Smooth muscle cell (in vitro differentiated cells): ENCODE results near the gene PDS5A. TPM values are rescaled to one million over a fixed set of nuclear protein-coding genes. Genes with fewer than 3 reads are reported as not detected.
"Not testable (repeated sequence)": the region's sequence is repeated elsewhere in the genome, so short reads cannot be mapped to it uniquely, and the experiment has no call there.

Source experiments
- DNase-seq: peaks from one replicate; lab custom pipeline; 2025; ENCODE audit not compliant: unreplicated experiment; lab: John Stamatoyannopoulos, UW
- H2AFZ ChIP-seq: fragments of 200-600 bp; sonication (generic); 2 replicates; pipeline ENCODE4 v1.6.0; 2016; ENCODE audit warnings: antibody characterized with exemption, low read depth, mild to moderate bottlenecking
- H3F3A ChIP-seq: fragments of 200-600 bp; sonication (generic); 2 replicates; pipeline ENCODE4 v1.6.0; 2017; ENCODE audit warnings: antibody characterized with exemption, low read depth
- H3K27ac ChIP-seq: fragments of 200-600 bp; sonication (generic); 2 replicates; pipeline ENCODE4 v1.5.1; 2016; ENCODE audit warnings: low read depth, mild to moderate bottlenecking
- H3K27me3 ChIP-seq: fragments of 200-600 bp; sonication (generic); 2 replicates; pipeline ENCODE4 v1.6.1; 2016; ENCODE audit warnings: low read depth, mild to moderate bottlenecking
- H3K36me3 ChIP-seq: fragments of 200-600 bp; sonication (generic); 2 replicates; pipeline ENCODE4 v1.5.1; 2016; ENCODE audit warnings: low read depth
- H3K4me1 ChIP-seq: fragments of 200-600 bp; sonication (generic); 2 replicates; pipeline ENCODE4 v1.5.1; 2016; ENCODE audit warnings: low read depth
- H3K4me2 ChIP-seq: fragments of 200-600 bp; sonication (generic); 2 replicates; pipeline ENCODE4 v1.6.0; 2016; ENCODE audit warnings: mild to moderate bottlenecking
- H3K4me3 ChIP-seq: fragments of 200-600 bp; sonication (generic); 2 replicates; pipeline ENCODE4 v1.5.1; 2016; ENCODE audit warnings: mild to moderate bottlenecking
- H3K79me2 ChIP-seq: fragments of 200-600 bp; sonication (generic); 2 replicates; pipeline ENCODE4 v1.6.0; 2016; ENCODE audit warnings: low read depth, mild to moderate bottlenecking
- H3K9ac ChIP-seq: fragments of 200-600 bp; sonication (generic); 2 replicates; pipeline ENCODE4 v1.6.0; 2016; ENCODE audit warnings: low read depth
- H3K9me3 ChIP-seq: fragments of 200-600 bp; sonication (generic); replicated peaks from 2 replicates; pipeline ENCODE4 v1.5.1; 2016; ENCODE audit warnings: low read depth
- H4K20me1 ChIP-seq: fragments of 200-600 bp; sonication (generic); 2 replicates; pipeline ENCODE4 v1.6.0; 2016; ENCODE audit warnings: low read depth
- CTCF ChIP-seq: fragments of 200-600 bp; sonication (generic); IDR thresholded peaks from 2 replicates; pipeline ENCODE4 v1.5.1; 2017; ENCODE audit warnings: borderline replicate concordance, mild to moderate bottlenecking, antibody characterized with exemption; ENCODE audit not compliant: insufficient read depth, poor library complexity, severe bottlenecking
- WGBS: methylation state at CpG from one replicate; pipeline ENCODE4 v1.1.7; 2016; ENCODE audit warnings: low lambda C conversion rate; 5-methylcytosine and 5-hydroxymethylcytosine counted together
- polyA plus RNA-seq: library from polyadenylated mRNA; unstranded; fragments of >200 nt; fragmentation: Nextera tagmentation; extraction: Ambion mirVana; gene quantifications from 2 replicates; pipeline ENCODE4 v1.2.1, GENCODE V29; 2016
- total RNA-seq: library from RNA; depleted of rRNA; stranded (reverse); fragments of >200 nt; gene quantifications from 2 replicates; pipeline ENCODE4 v1.2.3, GENCODE V29; 2014

PDS5A gene
- total and polyA plus RNA-seq, 2 experiments from 2014 or later: 19.4 to 61.3 TPM

- Histone ChIP-seq H3K4me1 (no peaks in the 10 kb centered on the region), H3K4me3 (no peak overlapping the region), H3F3A (peaks cover 3% of the 10 kb centered on the region), H3K36me3 (no peaks in the 10 kb centered on the region), H3K27ac (no peak overlapping the region), H3K9ac (no peak overlapping the region), H3K4me2 (no peak overlapping the region), H2AFZ (no peak overlapping the region), H3K9me3 (no peaks in the 10 kb centered on the region), H3K79me2 (no peaks in the 10 kb centered on the region), H3K27me3 (no peaks in the 10 kb centered on the region), H4K20me1 (peaks cover 1% of the 10 kb centered on the region)
- no peak for DNase-seq
- whole genome bisulfite sequencing: 72% methylated on average over 5 of the region's 5 CpGs
- no peak for TF ChIP-seq CTCF
These were observed 157.5 kb downstream of the PDS5A start for GRCh38 chr4:39820186-39820585.

- WGBS: 96% methylated on average over 5 of the region's 5 CpGs
- TF ChIP-seq CTCF: no peak
- Histone ChIP-seq H3K4me2 (no peak overlapping the region), H3K36me3 (no peaks in the 10 kb centered on the region), H3K4me1 (no peaks in the 10 kb centered on the region), H3K27me3 (no peaks in the 10 kb centered on the region), H3K27ac (no peak overlapping the region), H3K9me3 (no peaks in the 10 kb centered on the region), H3K4me3 (no peak overlapping the region), H3K9ac (no peak overlapping the region), H3K79me2 (no peaks in the 10 kb centered on the region), H2AFZ (no peak overlapping the region), H3F3A (peaks cover 3% of the 10 kb centered on the region), H4K20me1 (no peaks in the 10 kb centered on the region)
- no peak for DNase-seq
These were observed 159.1 kb downstream of the PDS5A start for GRCh38 chr4:39818646-39819045.

GRCh38 chr4:39814403-39815185 lies 163.1 kb downstream of the PDS5A start:
- Histone ChIP-seq H3K4me2 (no peak overlapping the region), H3K27ac (no peak overlapping the region), H4K20me1 (no peaks in the 10 kb centered on the region), H3K36me3 (no peaks in the 10 kb centered on the region), H3K79me2 (no peaks in the 10 kb centered on the region), H3K27me3 (no peaks in the 10 kb centered on the region), H2AFZ (no peak overlapping the region), H3K4me1 (no peaks in the 10 kb centered on the region), H3K9ac (no peak overlapping the region), H3K9me3 (no peaks in the 10 kb centered on the region), H3F3A (peaks cover 3% of the 10 kb centered on the region), H3K4me3 (no peak overlapping the region)
- no peak for DNase-seq
- 72% methylated on average over 6 of the region's 7 CpGs for WGBS
- TF ChIP-seq CTCF: no peak

GRCh38 chr4:39813761-39814160 lies 163.9 kb downstream of the PDS5A start:
- not testable (repeated sequence) for DNase-seq, H3K4me2 ChIP-seq, H3K27me3 ChIP-seq, H3K79me2 ChIP-seq, H3K4me3 ChIP-seq, H3K4me1 ChIP-seq, H2AFZ ChIP-seq, H3K9ac ChIP-seq, H3K36me3 ChIP-seq, H4K20me1 ChIP-seq, H3F3A ChIP-seq, H3K9me3 ChIP-seq, H3K27ac ChIP-seq
- WGBS: no CpG with 5 or more reads among the region's 2 CpGs

GRCh38 chr4:39813033-39813432 lies 164.7 kb downstream of the PDS5A start:
- not testable (repeated sequence) for DNase-seq, H3K9me3 ChIP-seq, H3K79me2 ChIP-seq, H3K4me1 ChIP-seq, H2AFZ ChIP-seq, H3K4me3 ChIP-seq, H3K36me3 ChIP-seq, H3K9ac ChIP-seq, H3F3A ChIP-seq, H3K27me3 ChIP-seq, H4K20me1 ChIP-seq, H3K27ac ChIP-seq, H3K4me2 ChIP-seq
- no CpG with 5 or more reads among the region's 1 CpG for WGBS
